PC-3 (cell line): ENCODE data around the gene PYM1. TPM values are rescaled to one million over a fixed set of nuclear protein-coding genes. Genes with fewer than 3 reads are reported as not detected.

Source experiments
- ATAC-seq: fragments of 200-7000 bp; cut with Tn5 transposase; 2 replicates; pipeline ENCODE4 v1.9.1; 2020; ENCODE audit warnings: mild to moderate bottlenecking, moderate library complexity
- BruUV-seq: library from RNA; stranded (reverse); fragments of 400-500 nt; replicated peaks from 2 replicates; lab custom pipeline; 2021; lab: Mats Ljungman, UMichigan
- CTCF ChIA-PET: fragments of 300-600 bp; sonication (Branson Sonifier 250); formaldehyde crosslinking; loops from one replicate; lab custom pipeline; 2022; ENCODE audit warnings: antibody characterized with exemption; lab: Charles Lee
- POLR2A ChIA-PET: fragments of 300-600 bp; sonication (Branson Sonifier 250); formaldehyde crosslinking; loops from one replicate; lab custom pipeline; 2022; ENCODE audit warnings: antibody characterized with exemption; ENCODE audit not compliant: unreplicated experiment; lab: Charles Lee
- DNase-seq: peaks from one replicate; pipeline ENCODE4 v3.0.0-alpha.2; 2015
- H2AFZ ChIP-seq: fragments of 300-600 bp; sonication (generic); 2 replicates; pipeline ENCODE4 v1.6.0; 2016; ENCODE audit warnings: antibody characterized with exemption, low read length
- H3F3A ChIP-seq: fragments of 300-600 bp; sonication (generic); one replicate; pipeline ENCODE4 v1.6.0; 2017; ENCODE audit warnings: antibody characterized with exemption, low read length, control low read depth, mild to moderate bottlenecking; ENCODE audit not compliant: unreplicated experiment
- H3K27ac ChIP-seq: fragments of 300-600 bp; sonication (generic); 2 replicates; pipeline ENCODE4 v1.5.1; 2016; ENCODE audit warnings: mild to moderate bottlenecking, low read length
- H3K27me3 ChIP-seq: fragments of 300-600 bp; sonication (generic); 2 replicates; pipeline ENCODE4 v1.6.1; 2016; ENCODE audit warnings: low read length, mixed read lengths
- H3K36me3 ChIP-seq: fragments of 300-600 bp; sonication (generic); 2 replicates; pipeline ENCODE4 v1.6.1; 2016; ENCODE audit warnings: low read depth, mixed run types, low read length, mixed read lengths
- H3K4me1 ChIP-seq: fragments of 300-600 bp; sonication (generic); 2 replicates; pipeline ENCODE4 v1.5.1; 2016; ENCODE audit warnings: low read length; ENCODE audit not compliant: insufficient read depth
- H3K4me2 ChIP-seq: fragments of 300-600 bp; sonication (generic); 2 replicates; pipeline ENCODE4 v1.6.0; 2016; ENCODE audit warnings: low read length
- H3K4me3 ChIP-seq: fragments of 300-600 bp; sonication (generic); 2 replicates; pipeline ENCODE4 v1.5.1; 2016; ENCODE audit warnings: mild to moderate bottlenecking, low read length, mixed read lengths
- H3K79me2 ChIP-seq: fragments of 300-600 bp; sonication (generic); 2 replicates; pipeline ENCODE4 v1.6.1; 2017; ENCODE audit warnings: low read length, mixed read lengths
- H3K9ac ChIP-seq: fragments of 300-600 bp; sonication (generic); 2 replicates; pipeline ENCODE4 v1.6.0; 2016; ENCODE audit warnings: mild to moderate bottlenecking, low read length
- H3K9me2 ChIP-seq: fragments of 300-600 bp; sonication (generic); replicated peaks from 2 replicates; pipeline ENCODE4 v1.6.1; 2016; ENCODE audit warnings: mixed run types, low read length, mixed read lengths
- H3K9me3 ChIP-seq: fragments of 300-600 bp; sonication (generic); 2 replicates; pipeline ENCODE4 v1.6.1; 2016; ENCODE audit warnings: low read length, mixed read lengths
- H4K20me1 ChIP-seq: fragments of 300-600 bp; sonication (generic); 2 replicates; pipeline ENCODE4 v1.6.1; 2016; ENCODE audit warnings: low read length, mixed read lengths
- EZH2 ChIP-seq: fragments of 300-600 bp; sonication (generic); IDR thresholded peaks from one replicate; pipeline ENCODE4 v1.6.1; 2017; ENCODE audit warnings: antibody characterized with exemption, mild to moderate bottlenecking, low read length; ENCODE audit not compliant: unreplicated experiment
- EZH2phosphoT487 ChIP-seq: fragments of 300-600 bp; sonication (generic); IDR thresholded peaks from 2 replicates; pipeline ENCODE4 v1.6.1; 2018; ENCODE audit warnings: mild to moderate bottlenecking, antibody characterized with exemption, low read length, borderline replicate concordance
- intact Hi-C: fragments of 100-400 bp; cut with micrococcal nuclease; formaldehyde crosslinking; loops from 2 replicates; pipeline ENCODE4 v1.9.0; 2023
- total RNA-seq: library from RNA; depleted of rRNA; stranded (reverse); fragments of >200 nt; gene quantifications from 2 replicates; pipeline ENCODE4 v1.2.3, GENCODE V29; 2014
- TF ChIP-seq, protein P1 (sequence below): fragments of 300-600 bp; sonication (generic); conservative IDR thresholded peaks from 2 replicates; pipeline ENCODE4 v1.5.1; 2017; ENCODE audit warnings: antibody characterized with exemption, low read depth, mild to moderate bottlenecking, low read length

PYM1 gene
- total RNA-seq, 1 experiment from 2014 or later: 39.0 TPM

DNA sequence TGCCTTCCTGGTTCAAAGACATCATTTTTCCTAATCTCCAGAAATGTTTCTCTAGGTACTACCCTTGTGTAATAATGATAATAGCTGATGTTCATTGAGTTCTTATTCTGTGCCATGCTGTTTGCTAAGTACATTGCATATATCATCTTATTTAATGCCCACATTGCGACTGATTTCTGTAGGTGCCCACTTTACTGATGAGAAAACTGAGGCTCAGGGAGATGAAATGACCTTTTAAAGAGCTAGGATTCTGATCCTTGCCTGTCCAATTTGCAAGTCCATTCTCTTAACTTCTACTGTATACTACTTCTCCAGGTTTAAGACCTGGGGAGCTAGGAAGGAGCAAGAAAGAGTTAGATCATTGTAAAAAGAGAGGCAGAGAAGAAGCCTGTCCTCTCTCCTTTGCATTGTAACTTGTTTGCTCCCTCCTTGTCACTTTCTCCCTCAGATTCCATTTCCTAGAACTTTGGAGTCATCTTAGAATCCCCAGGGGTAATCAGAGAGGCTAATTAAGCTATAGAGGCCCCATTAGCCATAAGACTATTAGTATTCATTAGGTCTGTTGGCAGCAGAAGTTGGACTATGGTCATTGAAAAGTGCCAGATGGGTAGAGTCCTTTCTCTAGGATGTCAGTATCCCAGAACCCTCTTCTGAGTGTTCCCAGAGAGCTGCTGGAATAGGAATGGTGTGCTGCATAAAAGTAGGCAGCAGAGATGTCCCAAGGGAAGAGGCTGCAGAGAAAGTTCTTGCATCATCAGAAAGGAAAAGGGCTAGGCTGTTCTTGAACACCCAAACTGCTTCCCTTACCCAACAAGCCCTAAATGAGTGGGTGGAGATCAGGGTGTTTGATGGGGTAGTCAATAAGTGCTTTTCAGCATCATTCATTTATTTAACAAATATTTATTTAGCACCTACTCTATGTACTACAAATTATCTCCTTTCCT, 6.4 kb upstream of the PYM1 start:
- Histone ChIP-seq H3K4me1 (peaks cover 50% of the 10 kb centered on the region), H3K27me3 (no peaks in the 10 kb centered on the region), H3K79me2 (no peaks in the 10 kb centered on the region), H3K36me3 (no peaks in the 10 kb centered on the region), H3K9me2 (no peaks in the 10 kb centered on the region), H3K4me3 (peak overlapping the region; percentile 26; the same call in 1 of the 2 replicates), H3K27ac (peak overlapping the region; percentile 56), H3F3A (no peaks in the 10 kb centered on the region), H3K9me3 (no peaks in the 10 kb centered on the region), H2AFZ (no peak overlapping the region), H3K9ac (0 out of 2 replicates have a peak overlapping the region, but pooled peaks have one; percentile 28), H3K4me2 (peak overlapping the region; percentile 95), H4K20me1 (no peaks in the 10 kb centered on the region)
- DNase-seq: no peak
- TF ChIP-seq EZH2: no peak
- no peak for TF ChIP-seq EZH2phosphoT487
- TF ChIP-seq, protein P1, sequence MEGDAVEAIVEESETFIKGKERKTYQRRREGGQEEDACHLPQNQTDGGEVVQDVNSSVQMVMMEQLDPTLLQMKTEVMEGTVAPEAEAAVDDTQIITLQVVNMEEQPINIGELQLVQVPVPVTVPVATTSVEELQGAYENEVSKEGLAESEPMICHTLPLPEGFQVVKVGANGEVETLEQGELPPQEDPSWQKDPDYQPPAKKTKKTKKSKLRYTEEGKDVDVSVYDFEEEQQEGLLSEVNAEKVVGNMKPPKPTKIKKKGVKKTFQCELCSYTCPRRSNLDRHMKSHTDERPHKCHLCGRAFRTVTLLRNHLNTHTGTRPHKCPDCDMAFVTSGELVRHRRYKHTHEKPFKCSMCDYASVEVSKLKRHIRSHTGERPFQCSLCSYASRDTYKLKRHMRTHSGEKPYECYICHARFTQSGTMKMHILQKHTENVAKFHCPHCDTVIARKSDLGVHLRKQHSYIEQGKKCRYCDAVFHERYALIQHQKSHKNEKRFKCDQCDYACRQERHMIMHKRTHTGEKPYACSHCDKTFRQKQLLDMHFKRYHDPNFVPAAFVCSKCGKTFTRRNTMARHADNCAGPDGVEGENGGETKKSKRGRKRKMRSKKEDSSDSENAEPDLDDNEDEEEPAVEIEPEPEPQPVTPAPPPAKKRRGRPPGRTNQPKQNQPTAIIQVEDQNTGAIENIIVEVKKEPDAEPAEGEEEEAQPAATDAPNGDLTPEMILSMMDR: no peak
- ChIA-PET CTCF (no interaction called here), POLR2A (no interaction called here)
- BruUV-seq: no TSS peak
- intact Hi-C loops: loop anchor here (2.0 kb wide), 1 partner anchor 117 kb away; the partner anchor contains the start of gene SARNP
- no peak for ATAC-seq

DNA sequence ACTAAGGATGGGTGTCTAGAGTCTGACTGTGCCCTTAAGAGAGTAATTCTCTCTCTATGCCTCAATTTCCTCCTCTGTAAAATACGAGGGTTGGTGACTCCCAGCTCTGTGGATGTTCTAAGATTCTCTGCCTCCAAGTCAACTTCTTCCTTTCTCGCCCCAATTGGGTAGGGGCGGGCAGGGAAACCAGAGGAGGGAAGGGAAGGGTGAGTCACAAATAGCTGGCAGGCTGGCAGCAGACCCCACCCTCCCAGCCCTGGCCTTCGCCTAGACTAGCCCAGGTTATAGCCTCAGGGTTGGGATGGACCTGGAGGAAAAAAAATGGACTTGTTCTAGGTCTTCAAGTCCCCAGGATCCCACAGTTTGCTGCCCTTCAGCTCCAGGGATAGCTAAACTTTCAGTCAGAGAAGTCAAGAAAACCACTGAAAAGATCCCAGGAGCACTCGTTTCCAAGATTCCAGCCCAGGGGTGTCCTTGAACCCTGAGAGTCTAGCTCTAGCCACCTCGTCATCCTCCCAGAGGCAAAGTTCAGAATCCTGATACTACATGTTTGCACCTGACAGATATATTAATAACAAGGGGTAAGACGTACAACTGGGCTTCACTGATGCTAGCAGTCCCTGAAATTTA, 5.6 kb upstream of the PYM1 start:
- Histone ChIP-seq H3K9me2 (no peaks in the 10 kb centered on the region), H4K20me1 (no peaks in the 10 kb centered on the region), H3K9me3 (no peaks in the 10 kb centered on the region), H3K79me2 (no peaks in the 10 kb centered on the region), H3K4me1 (peaks cover 53% of the 10 kb centered on the region), H2AFZ (peak overlapping the region; percentile 94; the same call in 1 of the 2 replicates), H3K27ac (peak overlapping the region; percentile 56), H3K4me2 (peak overlapping the region; percentile 95), H3K27me3 (no peaks in the 10 kb centered on the region), H3K9ac (peak overlapping the region; percentile 70), H3K4me3 (peak overlapping the region; percentile 82), H3K36me3 (no peaks in the 10 kb centered on the region), H3F3A (no peaks in the 10 kb centered on the region)
- ATAC-seq: peak; percentile 59
- intact Hi-C loops: loop anchor here (2.0 kb wide), 1 partner anchor 116 kb away; the partner anchor contains the start of gene SARNP
- TF ChIP-seq, protein P1: no peak
- TF ChIP-seq EZH2phosphoT487: no peak
- TF ChIP-seq EZH2: no peak
- CTCF ChIA-PET: no interaction called here
- DNase-seq: peak; percentile 91
- BruUV-seq: no TSS peak
- POLR2A ChIA-PET: no interaction called here
